ENCODE results near the gene STX4. TPM values are rescaled to one million over a fixed set of nuclear protein-coding genes. Genes with fewer than 3 reads are reported as not detected.

The STX4 gene
- total RNA-seq, 1 experiment from 2014 or later, result 32.3 TPM

- peak overlapping the region; percentile 98 for H3K14ac ChIP-seq (ENCODE audit: insufficient read depth, low read length)
- H3K79me1 ChIP-seq (ENCODE audit: insufficient read depth, low read depth, low read length, poor library complexity, severe bottlenecking), result peaks cover 9% of the 10 kb centered on the region
- peak overlapping the region; percentile 87 for H2BK5ac ChIP-seq (ENCODE audit: insufficient read length, low read length)
- DNase-seq, result peak; percentile 93
- WGBS (ENCODE audit: extremely low coverage, insufficient read length, low lambda C conversion rate), result no CpG with 5 or more reads among the region's 83 CpGs
- H4K5ac ChIP-seq (ENCODE audit: insufficient read length, low read depth, low read length), result peak overlapping the region; percentile 78
- H3K27ac ChIP-seq (ENCODE audit: insufficient read length, low read depth, low read length), result no peak overlapping the region
- no peak overlapping the region for H2BK20ac ChIP-seq (ENCODE audit: low read depth, low read length, poor library complexity, severe bottlenecking)
- peak overlapping the region; percentile 63; the same call in 1 of the 2 replicates for H3K4ac ChIP-seq (ENCODE audit: low read depth, low read length)
- no peak overlapping the region for H3K23ac ChIP-seq (ENCODE audit: insufficient read length, low read depth, low read length)
- H2AFZ ChIP-seq (ENCODE audit: low read length), result no peak overlapping the region
- H2BK15ac ChIP-seq (ENCODE audit: low read depth, low read length), result no peak overlapping the region
- peak overlapping the region; percentile 96 for H3K18ac ChIP-seq (ENCODE audit: insufficient read length, low read depth, low read length)
- peaks cover 14 to 23% (median 22%) of the 10 kb centered on the region in 3 experiments; a peak in 6 of 7 replicates for H3K36me3 Mint-ChIP-seq (ENCODE audit: insufficient read depth in 1 of 3, low read depth in 3 of 3)
- H3K4me1 ChIP-seq (ENCODE audit: insufficient read depth, low read length), result no peaks in the 10 kb centered on the region
- H3K27me3 Mint-ChIP-seq (ENCODE audit: low read depth), result no peaks in the 10 kb centered on the region
- H3K27ac Mint-ChIP-seq, result peak overlapping the region; percentile 96 to 99 (median 97)
- H3K23me2 ChIP-seq (ENCODE audit: insufficient read length, low read depth, low read length, poor library complexity, severe bottlenecking), result peaks cover 9% of the 10 kb centered on the region
- H4K91ac ChIP-seq (ENCODE audit: insufficient read length, low read depth, low read length), result peak overlapping the region; percentile 82
- peak overlapping the region; percentile 64 for H4K8ac ChIP-seq (replicated peaks; ENCODE audit: insufficient read length, low read depth, low read length)
- H4K20me1 ChIP-seq (ENCODE audit: control insufficient read depth, insufficient read depth, insufficient read length), result no peaks in the 10 kb centered on the region
- H3K79me2 ChIP-seq (ENCODE audit: insufficient read depth, low read length), result peaks cover 20% of the 10 kb centered on the region; the same call in 1 of the 2 replicates
- H3K56ac ChIP-seq (ENCODE audit: insufficient read length, low read depth, low read length), result no peak overlapping the region
- peak overlapping the region; percentile 92 to 95 for H3K4me3 Mint-ChIP-seq
- H3K9ac ChIP-seq (ENCODE audit: extremely low read depth, insufficient read length, low read length), result peak overlapping the region; percentile 92
- H3T11ph ChIP-seq (ENCODE audit: low read length), result no peak overlapping the region
- no peak overlapping the region for H2BK120ac ChIP-seq (ENCODE audit: low read depth, low read length, poor library complexity, severe bottlenecking)
- no peak overlapping the region for H2BK12ac ChIP-seq (ENCODE audit: insufficient read length, low read depth, low read length)
- no peaks in the 10 kb centered on the region; a peak in 1 of 5 replicates for H3K9me3 Mint-ChIP-seq
- no peaks in the 10 kb centered on the region for H3K9me3 ChIP-seq (ENCODE audit: control insufficient read depth, low read depth, low read length)
- H3K27me3 ChIP-seq (ENCODE audit: insufficient read depth, low read length), result no peaks in the 10 kb centered on the region
- peaks cover 16 to 20% of the 10 kb centered on the region in 2 experiments for H3K4me1 Mint-ChIP-seq
- no peak overlapping the region for H2AK5ac ChIP-seq (ENCODE audit: insufficient read length, low read length)
- TF ChIP-seq CTCF (conservative IDR thresholded peaks at IDR 0.05), result no peak
- H3K4me2 ChIP-seq (ENCODE audit: insufficient read depth, insufficient read length, low read length), result peak overlapping the region; percentile 89
Observed at GRCh38 chr16:31073142-31073969, 40.0 kb downstream of the STX4 start.
